Neural crest cell (in vitro differentiated cells): ENCODE measurements around the gene DYNC1I1. TPM values are rescaled to one million over a fixed set of nuclear protein-coding genes. Genes with fewer than 3 reads are reported as not detected.

Experiments used
- DNase-seq: peaks from one replicate; pipeline ENCODE4 v3.0.0; 2021; ENCODE audit warnings: low read depth, mixed read lengths, low spot score
- H3K27ac Mint-ChIP-seq: one replicate; pipeline ENCODE4 v1.8.0; 2021; ENCODE audit warnings: mild to moderate bottlenecking, mixed read lengths; ENCODE audit not compliant: unreplicated experiment
- H3K27me3 Mint-ChIP-seq: 2 replicates; pipeline ENCODE4 v1.8.0; 2021; ENCODE audit warnings: low read depth, mild to moderate bottlenecking, mixed read lengths
- H3K36me3 Mint-ChIP-seq: 2 replicates; pipeline ENCODE4 v1.8.0; 2021; ENCODE audit warnings: low read depth, mild to moderate bottlenecking, mixed read lengths
- H3K4me1 Mint-ChIP-seq: 2 replicates; pipeline ENCODE4 v1.8.0; 2021; ENCODE audit warnings: mixed read lengths
- H3K4me3 Mint-ChIP-seq: one replicate; pipeline ENCODE4 v1.8.0; 2021; ENCODE audit warnings: mild to moderate bottlenecking, mixed read lengths
- H3K9me3 Mint-ChIP-seq: 2 replicates; pipeline ENCODE4 v1.8.0; 2021; ENCODE audit warnings: mixed read lengths
- CTCF ChIP-seq: fragments of 200-600 bp; sonication (generic); conservative IDR thresholded peaks from 2 replicates; pipeline ENCODE4 v1.5.0; 2021; ENCODE audit warnings: antibody characterized with exemption, mild to moderate bottlenecking
- total RNA-seq: library from RNA; stranded (reverse); gene quantifications from 2 replicates; pipeline ENCODE4 v1.2.1, GENCODE V29; 2021

The DYNC1I1 gene
- total RNA-seq, 1 donor from 2014 or later, result 0.79 TPM

DNA sequence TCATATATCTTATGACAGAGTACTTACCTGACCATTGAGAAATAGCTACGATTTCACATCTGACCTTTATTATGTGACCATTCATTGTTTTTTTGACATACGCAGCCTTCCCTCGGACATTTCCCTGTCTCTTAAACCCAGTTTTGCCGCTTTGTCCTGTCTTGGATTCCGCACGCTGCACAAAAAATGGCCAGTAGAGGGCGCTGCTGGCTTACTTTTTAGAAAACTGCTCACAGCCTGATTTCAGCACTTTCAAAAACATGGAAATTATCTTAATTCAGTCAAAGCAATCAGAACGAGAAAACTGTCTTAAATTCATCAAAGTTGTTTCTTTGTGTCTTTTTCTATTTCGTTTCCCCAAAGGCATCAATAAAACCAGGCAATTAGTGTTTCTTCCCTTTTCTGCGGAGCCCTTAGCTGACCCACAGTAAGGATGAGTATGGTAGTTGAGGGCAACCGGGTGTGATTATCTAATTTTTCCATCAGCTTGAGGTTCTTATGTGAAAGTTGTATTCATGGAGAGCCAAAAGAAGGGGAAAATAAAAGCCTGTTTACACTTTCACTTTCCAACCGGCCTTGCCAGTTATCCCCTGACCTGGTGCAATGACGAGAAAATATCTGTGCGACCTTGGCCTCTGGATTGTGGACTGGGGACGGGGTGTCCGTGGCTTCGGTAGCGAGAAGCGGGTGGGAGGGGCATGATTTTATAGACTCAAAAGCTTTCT is 144.4 kb downstream of the DYNC1I1 start:
- peaks cover 64% of the 10 kb centered on the region for H3K27me3 Mint-ChIP-seq
- H3K36me3 Mint-ChIP-seq, result no peaks in the 10 kb centered on the region
- peak; percentile 97 for TF ChIP-seq CTCF
- H3K4me3 Mint-ChIP-seq, result no peak overlapping the region
- DNase-seq, result peak; percentile 90
- H3K4me1 Mint-ChIP-seq, result peaks cover 4% of the 10 kb centered on the region
- no peak overlapping the region for H3K27ac Mint-ChIP-seq
- no peaks in the 10 kb centered on the region for H3K9me3 Mint-ChIP-seq

GRCh38 chr7:95917634-95918033 is 145.3 kb downstream of the DYNC1I1 start:
- no peaks in the 10 kb centered on the region for H3K36me3 Mint-ChIP-seq
- H3K27me3 Mint-ChIP-seq, result peaks cover 60% of the 10 kb centered on the region
- no peak overlapping the region for H3K4me3 Mint-ChIP-seq
- H3K4me1 Mint-ChIP-seq, result peaks cover 4% of the 10 kb centered on the region
- DNase-seq, result no peak
- H3K9me3 Mint-ChIP-seq, result no peaks in the 10 kb centered on the region
- no peak for TF ChIP-seq CTCF
- no peak overlapping the region for H3K27ac Mint-ChIP-seq

GRCh38 chr7:95919556-95919955 is 147.2 kb downstream of the DYNC1I1 start:
- H3K4me1 Mint-ChIP-seq, result peaks cover 4% of the 10 kb centered on the region
- no peaks in the 10 kb centered on the region for H3K9me3 Mint-ChIP-seq
- TF ChIP-seq CTCF, result peak; percentile 52
- H3K27ac Mint-ChIP-seq, result no peak overlapping the region
- H3K36me3 Mint-ChIP-seq, result no peaks in the 10 kb centered on the region
- no peak for DNase-seq
- no peak overlapping the region for H3K4me3 Mint-ChIP-seq
- peaks cover 48% of the 10 kb centered on the region for H3K27me3 Mint-ChIP-seq

- no peak for TF ChIP-seq CTCF
- Mint-ChIP-seq H3K4me1 (peaks cover 1% of the 10 kb centered on the region), H3K36me3 (no peaks in the 10 kb centered on the region), H3K27me3 (peaks cover 45% of the 10 kb centered on the region), H3K27ac (no peak overlapping the region), H3K4me3 (no peak overlapping the region), H3K9me3 (no peaks in the 10 kb centered on the region)
- no peak for DNase-seq
Measured at GRCh38 chr7:95921543-95921942, 149.2 kb downstream of the DYNC1I1 start.

DNA sequence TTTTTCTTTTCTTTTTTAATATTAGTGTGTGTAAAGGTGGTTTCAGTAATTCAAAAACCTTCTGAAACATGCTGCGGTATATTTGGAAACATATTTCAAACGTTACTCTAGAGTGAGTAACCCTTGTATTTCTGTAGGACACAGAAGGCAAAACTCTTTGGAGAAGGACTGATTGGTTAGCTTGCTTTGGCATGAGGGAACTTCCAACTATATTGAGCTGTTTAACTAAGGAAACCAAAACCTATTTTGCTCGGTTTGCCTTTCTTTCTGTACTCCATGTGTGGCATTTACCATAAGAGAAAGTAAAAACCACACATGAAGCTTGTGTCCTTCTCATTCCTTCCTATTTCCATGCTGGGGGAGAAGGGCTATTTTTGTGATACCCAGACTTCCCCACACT is 149.8 kb downstream of the DYNC1I1 start:
- Mint-ChIP-seq H3K4me3 (no peak overlapping the region), H3K9me3 (no peaks in the 10 kb centered on the region), H3K27me3 (peaks cover 45% of the 10 kb centered on the region), H3K4me1 (no peaks in the 10 kb centered on the region), H3K36me3 (no peaks in the 10 kb centered on the region), H3K27ac (no peak overlapping the region)
- no peak for DNase-seq
- TF ChIP-seq CTCF, result no peak
